HepG2 (cell line): ENCODE data around the gene RAB36. TPM values are rescaled to one million over a fixed set of nuclear protein-coding genes. Genes with fewer than 3 reads are reported as not detected.

ENCODE experiments used
- ATF7-NPFF ChIP-seq: sonication (generic); formaldehyde crosslinking; IDR thresholded peaks from 2 replicates; pipeline ENCODE4 v1.8.1; 2023; ENCODE audit warnings: mild to moderate bottlenecking, low read depth, missing genetic modification reagents, moderate library complexity
- CBX2 ChIP-seq, 2 experiments: fragments of 200-600 bp in 1 of 2; sonication (generic); formaldehyde crosslinking in 1 of 2; IDR thresholded peaks; 2 replicates each; pipeline versions ENCODE4 v1.7.0 to v1.8.1; 2018 to 2022; ENCODE audit warnings: low read depth in 2 of 2, low read length in 1 of 2, mild to moderate bottlenecking in 1 of 2, missing genetic modification reagents in 1 of 2
- CCAR2 ChIP-seq: fragments of 200-400 bp; formaldehyde crosslinking; optimal IDR thresholded peaks from 2 replicates; pipeline ENCODE3; 2018; ENCODE audit warnings: low read depth, mild to moderate bottlenecking, low read length, moderate library complexity
- GABPB1 ChIP-seq: IDR thresholded peaks from 2 replicates; pipeline ENCODE4 v1.6.1; 2016; ENCODE audit warnings: mild to moderate bottlenecking, missing genetic modification reagents, moderate library complexity, missing compliant biosample characterization
- HOXA5 ChIP-seq: sonication (generic); formaldehyde crosslinking; IDR thresholded peaks from 2 replicates; pipeline ENCODE4 v1.4.0; 2020; ENCODE audit warnings: missing genetic modification reagents
- MTA1 ChIP-seq: sonication (generic); formaldehyde crosslinking; IDR thresholded peaks from 2 replicates; pipeline ENCODE4 v1.4.0; 2020; ENCODE audit warnings: missing genetic modification reagents, mild to moderate bottlenecking, borderline replicate concordance
- NFIC ChIP-seq: IDR thresholded peaks from 2 replicates; pipeline ENCODE4 v1.6.1; 2012; ENCODE audit warnings: mild to moderate bottlenecking, low read length, inconsistent platforms
- PAWR ChIP-seq: sonication (generic); formaldehyde crosslinking; IDR thresholded peaks from 2 replicates; pipeline ENCODE4 v1.4.0; 2020; ENCODE audit warnings: missing genetic modification reagents, mild to moderate bottlenecking, borderline replicate concordance
- PCBP2 ChIP-seq: fragments of 200-400 bp; formaldehyde crosslinking; optimal IDR thresholded peaks from 2 replicates; pipeline ENCODE3; 2018; ENCODE audit warnings: low read length, low read depth; ENCODE audit not compliant: poor library complexity, severe bottlenecking
- RBM39 ChIP-seq: fragments of 200-400 bp; formaldehyde crosslinking; IDR thresholded peaks from one replicate; pipeline ENCODE4 v1.6.1; 2018; ENCODE audit warnings: antibody characterized with exemption, mild to moderate bottlenecking, low read depth, low read length; ENCODE audit not compliant: poor library complexity, severe bottlenecking
- SNAPC5 ChIP-seq: sonication (generic); formaldehyde crosslinking; IDR thresholded peaks from 2 replicates; pipeline ENCODE4 v1.8.1; 2023; ENCODE audit warnings: mild to moderate bottlenecking, missing genetic modification reagents, borderline replicate concordance
- SPEN ChIP-seq: sonication (generic); formaldehyde crosslinking; IDR thresholded peaks from 2 replicates; pipeline ENCODE4 v1.5.1; 2020; ENCODE audit warnings: low read depth, mild to moderate bottlenecking, missing genetic modification reagents
- ZBTB1 ChIP-seq: sonication (generic); formaldehyde crosslinking; IDR thresholded peaks from 2 replicates; pipeline ENCODE4 v1.4.0; 2020; ENCODE audit warnings: missing genetic modification reagents, borderline replicate concordance
- ZFYVE20 ChIP-seq: sonication (generic); formaldehyde crosslinking; IDR thresholded peaks from 2 replicates; pipeline ENCODE4 v1.8.0; 2023; ENCODE audit warnings: low read depth, mild to moderate bottlenecking, moderate library complexity, missing genetic modification reagents, borderline replicate concordance
- ZKSCAN5 ChIP-seq: sonication (generic); formaldehyde crosslinking; IDR thresholded peaks from 2 replicates; pipeline ENCODE4 v1.5.1; 2020; ENCODE audit warnings: mild to moderate bottlenecking, missing genetic modification reagents
- ZNF253 ChIP-seq: sonication (generic); formaldehyde crosslinking; IDR thresholded peaks from 2 replicates; pipeline ENCODE4 v1.8.0; 2022; ENCODE audit warnings: mild to moderate bottlenecking, missing genetic modification reagents, borderline replicate concordance
- ZNF589 ChIP-seq: sonication (generic); formaldehyde crosslinking; conservative IDR thresholded peaks from 2 replicates; pipeline ENCODE4 v1.8.0; 2022; ENCODE audit warnings: mild to moderate bottlenecking, moderate library complexity, missing genetic modification reagents
- ZNF792 ChIP-seq: IDR thresholded peaks from 2 replicates; pipeline ENCODE4 v1.6.1; 2016
- polyA plus RNA-seq, 8 experiments: library from polyadenylated mRNA; depleted of rRNA in 3 of 8; stranded (reverse) in 7 of 8; unstranded in 1 of 8; fragments of >200 nt; fragmentation: Illumina TruSeq in 4 of 8; extraction: Trizol in 4 of 8; gene quantifications; 2 replicates each; pipeline versions ENCODE4 v1.2.1 to v1.2.3, GENCODE V29; 2011 to 2016; ENCODE audit warnings: low read depth in 4 of 8, missing spikeins in 1 of 8, mixed read lengths in 1 of 8; ENCODE audit not compliant: insufficient read depth in 1 of 8
- total RNA-seq, 5 experiments: library from RNA; depleted of rRNA; stranded (reverse); fragments of >200 nt; fragmentation: Illumina TruSeq; extraction: Trizol; gene quantifications; 2 replicates each; pipeline ENCODE4 v1.2.3, GENCODE V29; 2016; ENCODE audit warnings: low read depth in 1 of 5
- TF ChIP-seq, protein P1 (sequence below): sonication (generic); formaldehyde crosslinking; IDR thresholded peaks from 2 replicates; pipeline ENCODE4 v1.9.0; 2021; ENCODE audit warnings: missing genetic modification reagents, borderline replicate concordance
- TF ChIP-seq, protein P2 (sequence below): sonication (generic); formaldehyde crosslinking; IDR thresholded peaks from 2 replicates; pipeline ENCODE4 v1.5.0; 2020; ENCODE audit warnings: mild to moderate bottlenecking, missing genetic modification reagents
- TF ChIP-seq, protein P3 (sequence below): sonication (generic); formaldehyde crosslinking; IDR thresholded peaks from 2 replicates; pipeline ENCODE4 v1.8.0; 2022; ENCODE audit warnings: missing genetic modification reagents, low read depth, mild to moderate bottlenecking, borderline replicate concordance
- TF ChIP-seq, protein P4 (sequence below): sonication (generic); formaldehyde crosslinking; IDR thresholded peaks from 2 replicates; pipeline ENCODE4 v1.4.0; 2020; ENCODE audit warnings: mild to moderate bottlenecking, missing genetic modification reagents

Gene RAB36
- total and polyA plus RNA-seq, 2 of the 13 experiments (the other 11 are each of a cell fraction or from before 2014, with no cell fraction given): 0.24 to 0.86 TPM

DNA sequence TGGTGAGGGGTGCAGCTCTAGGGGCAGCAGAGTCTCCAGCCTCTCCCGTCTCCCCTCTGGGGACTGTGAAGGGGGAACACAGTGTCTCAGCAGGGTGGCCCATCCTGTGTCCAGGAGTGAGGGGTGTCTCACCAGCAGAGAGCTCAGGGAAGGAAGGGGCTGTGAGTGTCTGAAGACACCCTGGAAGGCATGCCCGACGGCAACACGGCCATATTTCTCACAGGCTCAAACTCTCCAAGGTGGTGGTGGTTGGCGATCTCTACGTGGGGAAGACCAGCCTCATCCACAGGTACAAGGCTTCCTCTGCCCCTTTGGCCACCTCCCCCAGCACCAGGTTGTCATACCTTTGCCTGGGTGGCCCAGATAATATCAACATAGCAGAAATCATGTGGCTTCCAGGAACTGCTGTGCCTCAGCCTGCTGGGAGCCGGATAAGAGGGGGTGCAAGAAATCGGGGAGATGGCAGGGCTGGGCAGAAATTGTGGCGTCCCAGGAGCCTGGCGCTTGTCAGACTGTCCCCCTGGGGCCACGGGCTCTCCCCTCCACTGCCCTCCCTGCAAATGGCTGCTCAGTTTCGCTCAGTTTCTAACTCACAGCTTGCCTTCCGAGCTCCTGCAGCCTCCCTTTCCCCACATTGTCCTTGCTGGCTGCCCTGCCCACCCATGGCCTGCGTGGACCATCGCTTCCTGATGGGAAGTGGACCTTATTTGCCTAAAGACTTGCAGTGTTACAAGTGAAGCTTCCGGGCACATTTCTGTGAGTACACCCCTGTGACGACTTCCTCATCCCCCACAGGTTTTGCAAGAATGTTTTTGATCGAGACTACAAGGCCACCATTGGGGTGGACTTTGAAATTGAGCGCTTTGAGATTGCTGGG, 7.2 kb downstream of the RAB36 start (continued):
- TF ChIP-seq, protein P1, sequence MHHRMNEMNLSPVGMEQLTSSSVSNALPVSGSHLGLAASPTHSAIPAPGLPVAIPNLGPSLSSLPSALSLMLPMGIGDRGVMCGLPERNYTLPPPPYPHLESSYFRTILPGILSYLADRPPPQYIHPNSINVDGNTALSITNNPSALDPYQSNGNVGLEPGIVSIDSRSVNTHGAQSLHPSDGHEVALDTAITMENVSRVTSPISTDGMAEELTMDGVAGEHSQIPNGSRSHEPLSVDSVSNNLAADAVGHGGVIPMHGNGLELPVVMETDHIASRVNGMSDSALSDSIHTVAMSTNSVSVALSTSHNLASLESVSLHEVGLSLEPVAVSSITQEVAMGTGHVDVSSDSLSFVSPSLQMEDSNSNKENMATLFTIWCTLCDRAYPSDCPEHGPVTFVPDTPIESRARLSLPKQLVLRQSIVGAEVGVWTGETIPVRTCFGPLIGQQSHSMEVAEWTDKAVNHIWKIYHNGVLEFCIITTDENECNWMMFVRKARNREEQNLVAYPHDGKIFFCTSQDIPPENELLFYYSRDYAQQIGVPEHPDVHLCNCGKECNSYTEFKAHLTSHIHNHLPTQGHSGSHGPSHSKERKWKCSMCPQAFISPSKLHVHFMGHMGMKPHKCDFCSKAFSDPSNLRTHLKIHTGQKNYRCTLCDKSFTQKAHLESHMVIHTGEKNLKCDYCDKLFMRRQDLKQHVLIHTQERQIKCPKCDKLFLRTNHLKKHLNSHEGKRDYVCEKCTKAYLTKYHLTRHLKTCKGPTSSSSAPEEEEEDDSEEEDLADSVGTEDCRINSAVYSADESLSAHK (CRISPR knock-in tag): no peak
- TF ChIP-seq MTA1 (CRISPR knock-in tag): no peak
- no peak for TF ChIP-seq PCBP2
- peak; percentile 81 for TF ChIP-seq GABPB1 (CRISPR knock-in tag)
- no peak for TF ChIP-seq RBM39
- TF ChIP-seq ZNF589 (CRISPR knock-in tag): no peak
- no peak for TF ChIP-seq ZKSCAN5 (CRISPR knock-in tag)
- TF ChIP-seq, protein P2, sequence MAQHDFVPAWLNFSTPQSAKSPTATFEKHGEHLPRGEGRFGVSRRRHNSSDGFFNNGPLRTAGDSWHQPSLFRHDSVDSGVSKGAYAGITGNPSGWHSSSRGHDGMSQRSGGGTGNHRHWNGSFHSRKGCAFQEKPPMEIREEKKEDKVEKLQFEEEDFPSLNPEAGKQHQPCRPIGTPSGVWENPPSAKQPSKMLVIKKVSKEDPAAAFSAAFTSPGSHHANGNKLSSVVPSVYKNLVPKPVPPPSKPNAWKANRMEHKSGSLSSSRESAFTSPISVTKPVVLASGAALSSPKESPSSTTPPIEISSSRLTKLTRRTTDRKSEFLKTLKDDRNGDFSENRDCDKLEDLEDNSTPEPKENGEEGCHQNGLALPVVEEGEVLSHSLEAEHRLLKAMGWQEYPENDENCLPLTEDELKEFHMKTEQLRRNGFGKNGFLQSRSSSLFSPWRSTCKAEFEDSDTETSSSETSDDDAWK (CRISPR knock-in tag): no peak
- TF ChIP-seq ATF7-NPFF (CRISPR knock-in tag): no peak
- TF ChIP-seq NFIC: no peak
- no peak for TF ChIP-seq ZNF253 (CRISPR knock-in tag)
- TF ChIP-seq, protein P3, sequence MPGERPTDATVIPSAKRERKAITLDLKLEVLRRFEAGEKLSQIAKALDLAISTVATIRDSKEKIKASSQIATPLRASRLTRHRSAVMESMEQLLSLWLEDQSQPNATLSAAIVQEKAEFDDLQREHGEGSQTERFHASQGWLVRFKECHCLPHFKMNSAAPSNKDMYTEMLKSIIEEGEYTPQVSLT (CRISPR knock-in tag): no peak
- TF ChIP-seq CCAR2: no peak
- TF ChIP-seq ZBTB1 (CRISPR knock-in tag): no peak
- no peak for TF ChIP-seq CBX2 (IDR thresholded peaks at IDR 0.05; ENCODE audit: low read depth, low read length)
- no peak for TF ChIP-seq CBX2 (CRISPR knock-in tag; IDR thresholded peaks at IDR 0.05; ENCODE audit: low read depth)
- no peak for TF ChIP-seq ZFYVE20 (CRISPR knock-in tag)
- TF ChIP-seq PAWR (CRISPR knock-in tag): no peak
- no peak for TF ChIP-seq SNAPC5
- peak; percentile 35; the same call in 1 of the 2 replicates for TF ChIP-seq SPEN (CRISPR knock-in tag)
- TF ChIP-seq, protein P4, sequence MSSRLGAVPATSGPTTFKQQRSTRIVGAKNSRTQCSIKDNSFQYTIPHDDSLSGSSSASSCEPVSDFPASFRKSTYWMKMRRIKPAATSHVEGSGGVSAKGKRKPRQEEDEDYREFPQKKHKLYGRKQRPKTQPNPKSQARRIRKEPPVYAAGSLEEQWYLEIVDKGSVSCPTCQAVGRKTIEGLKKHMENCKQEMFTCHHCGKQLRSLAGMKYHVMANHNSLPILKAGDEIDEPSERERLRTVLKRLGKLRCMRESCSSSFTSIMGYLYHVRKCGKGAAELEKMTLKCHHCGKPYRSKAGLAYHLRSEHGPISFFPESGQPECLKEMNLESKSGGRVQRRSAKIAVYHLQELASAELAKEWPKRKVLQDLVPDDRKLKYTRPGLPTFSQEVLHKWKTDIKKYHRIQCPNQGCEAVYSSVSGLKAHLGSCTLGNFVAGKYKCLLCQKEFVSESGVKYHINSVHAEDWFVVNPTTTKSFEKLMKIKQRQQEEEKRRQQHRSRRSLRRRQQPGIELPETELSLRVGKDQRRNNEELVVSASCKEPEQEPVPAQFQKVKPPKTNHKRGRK (CRISPR knock-in tag): no peak
- TF ChIP-seq HOXA5 (CRISPR knock-in tag): no peak
- no peak for TF ChIP-seq ZNF792 (CRISPR knock-in tag)
